Urinary bladder (tissue), 4 donors: ENCODE data around the gene EFCAB5. TPM values are rescaled to one million over a fixed set of nuclear protein-coding genes. Genes with fewer than 3 reads are reported as not detected.
"Not testable (repeated sequence)": the region's sequence is repeated elsewhere in the genome, so short reads cannot be mapped to it uniquely, and the experiment has no call there.

Source experiments
- DNase-seq: peaks from one replicate; pipeline ENCODE4 v3.0.0-alpha.2; 2015; ENCODE audit errors: extremely low spot score
- H3K27ac ChIP-seq: one replicate; pipeline ENCODE4 v1.5.1; 2013; ENCODE audit warnings: low read depth, mild to moderate bottlenecking, moderate library complexity
- H3K36me3 ChIP-seq: one replicate; pipeline ENCODE4 v1.6.1; 2013; ENCODE audit warnings: mild to moderate bottlenecking, moderate library complexity; ENCODE audit not compliant: insufficient read depth
- H3K4me1 ChIP-seq: one replicate; pipeline ENCODE4 v1.6.1; 2013; ENCODE audit warnings: mild to moderate bottlenecking, moderate library complexity; ENCODE audit not compliant: insufficient read depth
- H3K4me3 ChIP-seq: one replicate; pipeline ENCODE4 v1.5.1; 2013; ENCODE audit warnings: low read depth, low read length
- WGBS: extraction: QIAGEN DNeasy Blood & Tissue Kit; methylation state at CpG from one replicate; pipeline ENCODE4 v1.1.7; 2013; 5-methylcytosine and 5-hydroxymethylcytosine counted together
- polyA plus RNA-seq: library from polyadenylated mRNA; stranded (reverse); fragments of 200-250 nt; gene quantifications from one replicate; pipeline ENCODE4 v1.2.3, GENCODE V29; 2013
- total RNA-seq: library from RNA; depleted of rRNA; stranded (reverse); fragments of >200 nt; gene quantifications from one replicate; pipeline ENCODE4 v1.2.3, GENCODE V29; 2014
- donor health status: healthy with polysubstance abuse.
- donor health status: healthy.

Gene EFCAB5
- total and polyA plus RNA-seq, 2 donors, result 0.06 to 0.90 TPM

DNA sequence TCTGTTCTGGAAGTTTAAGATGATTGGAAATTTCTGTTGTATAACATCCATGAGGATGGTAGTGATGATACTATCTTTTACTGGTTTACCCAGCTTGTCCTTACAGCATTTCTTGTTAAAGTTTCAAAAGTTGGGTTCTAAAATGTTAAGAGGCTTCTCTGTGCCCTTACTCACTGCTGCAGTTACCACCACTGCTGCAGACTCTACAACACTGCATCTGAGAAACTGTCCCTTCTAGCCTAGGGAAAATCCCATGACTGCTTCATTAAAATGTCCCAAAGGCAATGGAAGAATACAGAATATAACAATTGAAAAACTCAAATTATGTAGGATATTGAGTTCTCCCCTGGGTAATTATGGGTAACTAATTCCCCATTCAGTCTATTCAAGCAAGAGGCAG is 171.4 kb downstream of the EFCAB5 start:
- DNase-seq, result no peak
- Histone ChIP-seq H3K4me1 (no peaks in the 10 kb centered on the region), H3K36me3 (no peaks in the 10 kb centered on the region), H3K27ac (no peak overlapping the region), H3K4me3 (no peak overlapping the region)

DNA sequence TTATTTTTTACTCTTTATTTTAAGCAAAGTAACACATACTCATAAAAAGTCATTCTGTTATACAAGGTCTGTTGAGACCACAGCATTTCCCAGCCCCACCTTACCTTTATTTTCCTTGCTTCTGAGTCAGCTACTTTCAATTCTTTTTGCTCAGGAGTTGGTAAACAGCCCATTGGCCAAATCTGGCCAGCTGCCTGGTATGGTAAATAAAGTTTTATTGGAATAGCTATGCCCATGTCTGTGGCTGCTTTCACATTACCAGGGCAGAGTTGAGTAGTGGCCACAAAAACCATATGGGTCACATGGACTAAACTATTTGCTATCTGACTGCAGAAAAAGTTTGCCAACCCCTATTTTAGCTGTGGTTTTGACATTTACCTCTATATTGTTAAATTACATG is 171.8 kb downstream of the EFCAB5 start:
- H3K27ac ChIP-seq, result no peak overlapping the region
- no peak for DNase-seq

DNA sequence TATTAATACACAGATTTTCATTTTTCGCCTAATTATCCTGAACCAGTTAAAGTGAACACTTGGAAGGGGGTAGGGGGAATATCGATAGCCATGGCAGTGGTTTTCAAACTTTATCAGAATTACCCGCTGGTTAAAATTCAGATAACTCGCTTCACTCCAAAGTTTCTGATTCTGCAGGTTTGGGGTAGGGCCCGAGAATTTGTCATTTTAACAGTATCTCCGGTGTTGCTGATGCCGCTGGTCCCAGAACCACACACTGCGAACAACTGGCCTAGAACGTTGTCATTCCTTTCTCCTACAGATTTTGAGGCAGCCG is 174.9 kb downstream of the EFCAB5 start:
- Histone ChIP-seq H3K36me3 (no peaks in the 10 kb centered on the region), H3K27ac (peak overlapping the region; percentile 89), H3K4me1 (no peaks in the 10 kb centered on the region), H3K4me3 (peak overlapping the region; percentile 52)
- WGBS, result 10% methylated on average over 10 of the region's 10 CpGs
- no peak for DNase-seq

More for the DNA sequence above, 171.8 kb downstream of the EFCAB5 start:
- no peak overlapping the region for H3K4me3 ChIP-seq
- H3K36me3 ChIP-seq, result no peaks in the 10 kb centered on the region
- H3K4me1 ChIP-seq, result no peaks in the 10 kb centered on the region

DNA sequence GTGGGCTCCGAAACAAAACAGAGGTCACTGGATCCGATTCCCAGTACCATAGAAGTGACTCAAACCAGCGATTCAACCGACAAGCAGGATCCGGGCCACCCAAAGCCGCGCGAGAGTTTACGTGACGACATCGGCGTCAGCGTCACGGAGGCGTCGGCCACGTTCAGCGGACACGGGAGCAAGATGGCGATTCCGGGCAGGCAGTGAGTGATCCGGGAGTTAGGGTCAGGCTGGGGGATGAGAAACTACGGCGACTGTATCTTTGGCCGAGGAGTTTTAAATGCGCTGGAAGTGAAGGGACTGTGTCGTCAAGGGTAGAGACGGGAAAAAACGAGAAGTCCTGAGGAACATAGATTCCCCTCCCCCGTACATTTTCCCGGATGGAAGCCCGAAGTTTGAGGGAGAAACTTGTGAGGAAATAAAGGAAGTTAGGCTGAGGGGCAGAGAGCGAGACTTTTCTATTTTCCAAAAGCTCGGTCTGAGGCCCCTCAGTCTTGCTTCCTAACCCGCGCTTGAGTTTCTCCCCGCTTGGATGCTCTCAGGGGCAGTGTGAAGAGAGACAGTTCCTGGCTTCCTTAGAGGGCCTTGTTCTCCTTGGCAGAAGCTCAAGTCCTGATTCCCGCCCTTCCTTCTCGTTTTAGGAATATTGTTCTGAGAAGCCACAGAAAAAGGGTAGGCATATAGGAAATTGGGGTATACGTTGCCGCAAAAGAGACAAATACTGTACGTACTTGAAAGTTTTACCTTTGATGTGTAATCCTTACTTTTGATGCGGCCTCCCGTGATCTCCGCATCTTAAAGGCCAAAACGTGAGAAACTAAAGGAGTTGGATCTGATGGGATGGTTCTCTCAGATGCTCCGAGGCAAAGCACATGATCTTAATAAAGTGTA is 175.5 kb downstream of the EFCAB5 start, which contains the start of gene NSRP1:
TSS of gene NSRP1 (plus strand) at position 156 of the 891 bp plus-strand sequence. CDS start at position 184, 28 bp downstream.
- under 1% methylated on average over 47 of the region's 47 CpGs for WGBS
- H3K4me3 ChIP-seq, result peak within 1 kb of the TSS; percentile 52
- peak; percentile 94 for DNase-seq
- no peaks in the 10 kb centered on the region for H3K36me3 ChIP-seq
- H3K27ac ChIP-seq, result peak within 1 kb of the TSS; percentile 89
- no peaks in the 10 kb centered on the region for H3K4me1 ChIP-seq

DNA sequence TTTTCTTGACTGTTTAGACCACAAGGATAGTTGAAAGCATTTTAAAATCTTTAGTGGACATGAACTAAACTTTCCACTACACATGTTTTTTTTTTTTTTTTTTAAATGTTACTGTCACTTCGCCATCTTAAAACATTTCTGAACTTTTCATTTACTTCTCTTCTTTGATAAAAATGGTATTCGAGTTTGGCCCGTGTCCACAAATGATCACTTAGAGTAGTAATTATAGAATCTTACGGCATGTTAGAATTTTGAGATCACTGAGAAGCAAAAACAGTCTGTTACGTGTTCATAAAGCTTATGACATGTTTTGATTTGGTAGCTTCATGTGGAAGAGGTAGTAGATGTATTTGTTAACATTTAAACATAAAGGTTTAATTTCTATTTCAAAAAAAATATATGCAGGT is 176.2 kb downstream of the EFCAB5 start:
- H3K27ac ChIP-seq, result peak overlapping the region; percentile 87
- no peak for DNase-seq
- no peaks in the 10 kb centered on the region for H3K4me1 ChIP-seq
- peaks cover 2% of the 10 kb centered on the region for H3K36me3 ChIP-seq
- WGBS, result 28% methylated on average over 5 of the region's 5 CpGs
- peak overlapping the region; percentile 52 for H3K4me3 ChIP-seq

DNA sequence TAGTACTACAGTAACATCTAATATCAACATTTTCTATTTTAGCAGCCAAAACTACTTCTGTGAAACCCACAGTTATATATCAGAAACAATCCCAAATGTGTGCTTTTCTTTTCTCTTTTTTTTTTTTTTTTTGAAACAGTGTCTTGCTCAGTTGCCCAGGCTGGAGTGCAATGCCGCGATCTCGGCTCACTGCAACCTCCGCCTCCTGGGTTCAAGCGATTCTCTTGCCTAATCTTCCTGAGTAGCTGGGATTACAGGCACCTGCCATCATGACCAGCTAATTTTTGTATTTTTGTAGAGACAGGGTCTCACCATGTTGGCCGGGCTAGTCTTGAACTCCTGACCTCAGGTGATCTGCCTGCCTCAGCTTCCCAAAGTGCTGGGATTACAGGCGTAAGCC is 177.2 kb downstream of the EFCAB5 start:
- H3K4me3 ChIP-seq, H3K36me3 ChIP-seq, H3K27ac ChIP-seq, H3K4me1 ChIP-seq, DNase-seq: not testable (repeated sequence)
- WGBS, result 96% methylated on average over 7 of the region's 7 CpGs

DNA sequence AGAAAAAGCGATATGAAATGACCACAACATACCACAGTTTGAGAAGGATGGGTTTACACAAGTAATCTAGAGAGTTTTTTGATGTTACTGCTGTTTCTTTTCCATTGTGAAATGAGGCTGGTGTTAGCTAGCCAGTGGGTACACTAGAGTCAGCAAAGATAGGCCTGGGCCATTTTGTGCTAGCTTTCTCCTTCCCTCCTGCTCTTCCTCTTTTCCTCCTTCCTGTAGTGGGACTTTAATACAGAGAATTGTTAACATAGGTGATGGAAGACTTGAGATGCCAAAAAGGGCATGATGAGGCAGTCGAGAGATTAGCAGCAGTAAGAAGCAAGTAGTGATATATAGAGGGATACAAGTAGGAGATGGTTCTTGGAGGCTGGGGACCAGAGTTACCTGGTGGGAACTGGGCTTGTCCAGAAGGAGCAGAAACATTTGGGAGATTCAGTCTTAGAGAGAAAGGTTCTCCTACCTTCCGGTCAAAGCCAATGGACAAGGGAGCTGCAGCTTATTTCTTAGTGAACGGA is 182.9 kb downstream of the EFCAB5 start:
- Histone ChIP-seq H3K27ac (no peak overlapping the region), H3K36me3 (peaks cover 7% of the 10 kb centered on the region), H3K4me3 (no peak overlapping the region), H3K4me1 (no peaks in the 10 kb centered on the region)
- WGBS, result 94% methylated on average over 4 of the region's 4 CpGs
- DNase-seq, result no peak

DNA sequence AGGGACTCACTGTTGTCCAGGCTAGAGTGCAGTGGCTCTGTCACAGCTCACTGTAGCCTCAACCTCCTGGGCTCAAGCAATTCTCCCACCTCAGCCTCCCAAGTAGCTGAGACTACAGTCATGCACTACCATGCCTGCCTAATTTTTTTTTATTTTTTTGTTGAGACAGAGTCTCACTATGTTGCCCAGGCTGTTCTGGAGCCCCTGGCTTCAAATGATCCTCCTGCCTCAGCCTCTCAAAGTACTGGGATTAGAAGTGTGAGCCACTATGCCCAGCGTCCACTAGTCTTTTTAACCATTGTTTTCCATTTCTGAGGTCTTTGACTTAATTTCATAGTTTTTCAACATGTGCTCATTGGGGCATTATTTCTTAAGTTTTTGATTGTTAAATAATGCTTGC is 188.7 kb downstream of the EFCAB5 start:
- WGBS, result 77% methylated on average over 1 of the region's 1 CpG
- no peak for DNase-seq
- H3K27ac ChIP-seq, result no peak overlapping the region

DNA sequence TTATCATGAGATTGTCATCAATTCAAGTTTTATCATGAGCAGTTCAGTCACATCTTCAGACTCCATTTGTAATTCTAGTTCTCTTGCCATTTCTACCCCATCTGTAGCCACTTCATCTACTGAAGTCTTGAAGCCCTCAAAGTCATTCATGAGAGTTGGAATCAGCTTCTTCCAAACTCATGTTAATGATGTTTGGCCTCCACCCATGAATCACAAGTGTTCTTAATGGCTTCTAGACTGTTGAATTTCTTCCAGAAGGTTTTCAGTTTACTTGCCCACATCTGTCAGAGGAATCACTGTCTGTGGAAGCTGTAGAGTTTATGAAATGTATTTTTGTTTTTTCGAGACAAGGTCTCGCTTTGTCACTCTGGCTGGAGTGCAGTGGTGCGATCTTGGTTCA is 191.2 kb downstream of the EFCAB5 start:
- H3K4me1 ChIP-seq, result no peaks in the 10 kb centered on the region
- WGBS, result 98% methylated on average over 3 of the region's 3 CpGs
- no peak overlapping the region for H3K4me3 ChIP-seq
- H3K27ac ChIP-seq, result no peak overlapping the region
- DNase-seq, result no peak
- peaks cover 7% of the 10 kb centered on the region for H3K36me3 ChIP-seq

More for the DNA sequence above, 188.7 kb downstream of the EFCAB5 start:
- Histone ChIP-seq H3K4me3 (no peak overlapping the region), H3K36me3 (peaks cover 10% of the 10 kb centered on the region), H3K4me1 (no peaks in the 10 kb centered on the region)

DNA sequence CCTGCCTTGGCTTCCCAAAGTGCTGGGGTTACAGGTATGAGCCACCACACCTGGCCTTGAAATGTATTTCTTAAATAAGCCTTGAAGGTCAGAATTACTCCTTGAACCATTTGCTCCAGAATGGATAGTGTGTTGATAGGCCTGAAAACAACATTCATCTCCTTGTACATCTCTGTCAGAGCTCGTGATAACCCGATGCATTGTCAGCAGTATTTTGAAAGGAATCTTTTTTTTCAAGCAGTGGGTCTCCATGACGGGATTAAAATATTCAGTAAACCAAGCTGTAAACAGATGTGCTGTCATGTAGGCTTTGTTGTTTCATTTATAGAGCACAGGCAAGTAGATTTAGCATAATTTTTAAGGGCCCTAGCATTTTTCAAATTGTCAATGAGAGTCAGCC is 191.8 kb downstream of the EFCAB5 start:
- WGBS, result 94% methylated on average over 3 of the region's 3 CpGs

DNA sequence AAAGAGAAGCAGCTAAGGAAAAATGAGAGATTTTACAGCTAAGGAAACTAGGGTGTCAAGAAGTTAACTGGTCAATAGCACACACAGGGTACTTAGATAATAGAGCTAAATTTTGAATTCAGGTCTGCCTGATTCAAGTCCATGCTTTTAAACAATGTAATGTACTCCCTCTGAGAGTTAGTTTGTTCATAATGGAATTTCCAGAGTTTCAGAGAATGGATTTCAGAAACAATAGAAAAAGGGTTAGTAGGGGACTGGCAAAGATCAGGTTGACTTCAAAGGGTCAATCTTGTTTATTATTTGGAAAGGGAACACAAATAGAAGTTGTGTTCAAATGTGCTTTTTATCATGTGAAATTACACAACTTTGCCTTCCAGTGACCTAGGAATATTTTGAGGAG is 193.1 kb downstream of the EFCAB5 start:
- no peak for DNase-seq
- H3K4me3 ChIP-seq, result no peak overlapping the region
- peaks cover 6% of the 10 kb centered on the region for H3K36me3 ChIP-seq
- H3K27ac ChIP-seq, result no peak overlapping the region
- H3K4me1 ChIP-seq, result no peaks in the 10 kb centered on the region

More for the DNA sequence above, 191.8 kb downstream of the EFCAB5 start:
- H3K36me3 ChIP-seq, result peaks cover 5% of the 10 kb centered on the region
- H3K4me3 ChIP-seq, result no peak overlapping the region
- no peaks in the 10 kb centered on the region for H3K4me1 ChIP-seq
- no peak for DNase-seq
- H3K27ac ChIP-seq, result no peak overlapping the region

DNA sequence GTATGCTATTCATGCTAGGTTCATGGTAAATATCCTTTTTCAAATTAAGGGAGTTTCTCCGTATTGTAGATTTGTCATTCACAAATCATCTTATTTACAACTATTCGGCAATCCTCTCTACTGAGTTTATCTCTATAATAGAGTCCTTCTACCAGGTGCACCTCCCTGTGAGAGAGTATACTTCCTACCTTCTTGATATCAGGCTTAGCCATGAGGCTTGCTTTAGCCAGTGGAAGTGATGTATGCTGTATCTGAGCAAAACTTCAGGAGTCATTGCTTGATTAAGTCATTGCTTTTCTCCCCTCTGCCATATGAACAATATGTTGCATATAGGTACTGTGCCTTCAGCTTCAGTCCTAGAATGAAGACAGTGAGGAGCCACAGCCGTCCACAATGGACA is 195.7 kb downstream of the EFCAB5 start:
- Histone ChIP-seq H3K4me3 (no peak overlapping the region), H3K36me3 (peaks cover 6% of the 10 kb centered on the region), H3K4me1 (no peaks in the 10 kb centered on the region), H3K27ac (no peak overlapping the region)
- 88% methylated on average over 3 of the region's 3 CpGs for WGBS
- no peak for DNase-seq

DNA sequence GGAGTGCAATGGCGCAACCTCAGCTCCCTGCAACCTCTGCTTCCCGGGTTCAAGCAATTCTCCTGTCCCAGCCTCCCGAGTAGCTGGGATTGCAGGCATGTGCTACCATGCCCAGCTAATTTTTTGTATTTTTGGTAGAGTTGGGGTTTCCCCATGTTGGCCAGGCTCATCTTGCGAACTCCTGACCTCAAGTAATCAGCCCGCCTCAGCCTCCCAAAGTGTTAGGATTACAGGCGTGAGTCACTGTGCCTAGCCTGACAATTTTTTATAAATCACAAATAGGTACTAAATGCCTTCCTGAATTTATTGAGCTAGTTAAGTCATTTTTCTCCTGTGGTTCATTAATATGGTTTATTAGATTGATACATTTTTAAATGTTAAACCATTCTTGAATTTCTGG is 206.4 kb downstream of the EFCAB5 start:
- not testable (repeated sequence) for H3K4me3 ChIP-seq, H3K4me1 ChIP-seq, DNase-seq, H3K36me3 ChIP-seq, H3K27ac ChIP-seq
- 94% methylated on average over 6 of the region's 6 CpGs for WGBS

DNA sequence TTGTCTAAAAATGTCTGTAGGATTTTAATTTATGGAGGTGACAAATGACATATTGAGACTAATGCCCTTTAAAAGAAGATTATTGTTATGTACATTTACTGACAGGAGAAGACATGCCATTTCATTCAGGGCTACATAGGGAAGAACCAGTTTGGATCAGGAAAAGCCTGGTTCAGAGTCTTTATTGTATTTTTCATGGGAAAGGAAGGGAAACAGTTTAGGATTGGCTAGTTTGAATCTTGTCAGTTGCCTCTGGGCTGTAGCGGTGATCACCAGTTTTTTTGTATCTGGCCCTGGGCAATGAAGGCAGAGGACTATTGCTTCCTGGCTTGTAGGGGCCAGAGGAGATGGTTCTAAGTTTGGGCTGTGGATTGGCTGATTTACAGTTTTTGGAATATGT is 206.9 kb downstream of the EFCAB5 start:
- Histone ChIP-seq H3K4me1 (no peaks in the 10 kb centered on the region), H3K4me3 (no peak overlapping the region), H3K36me3 (no peaks in the 10 kb centered on the region), H3K27ac (no peak overlapping the region)
- DNase-seq, result no peak
- WGBS, result 97% methylated on average over 1 of the region's 1 CpG
